Naive thymus-derived CD8-positive, alpha-beta T cell (primary cell): ENCODE data around the gene BRINP1. TPM values are rescaled to one million over a fixed set of nuclear protein-coding genes. Genes with fewer than 3 reads are reported as not detected.
"Not testable (repeated sequence)": the region's sequence is repeated elsewhere in the genome, so short reads cannot be mapped to it uniquely, and the experiment has no call there.

ENCODE experiments used
- ATAC-seq, 2 donors: fragments of 150-1000 bp; cut with Tn5 transposase in 1 of 2; sonication (Bioruptor Pico), chemical (Tn5 transposase) in 1 of 2; 1 replicate in 1 of 2; 2 replicates in 1 of 2; pipeline ENCODE4 v1.10.0; 2021; ENCODE audit warnings: mild to moderate bottlenecking in 2 of 2, moderate library complexity in 2 of 2
- POLR2A ChIA-PET: fragments of 350-600 bp; sonication (Branson Sonifier 250); formaldehyde crosslinking; loops from one replicate; lab custom pipeline; 2021; ENCODE audit warnings: antibody characterized with exemption; lab: Charles Lee
- DNase-seq, 10 donors: peaks; one replicate each; pipeline versions ENCODE4 v3.0.0 to v3.0.0-alpha.2; 2020 to 2022
- H3K27ac Mint-ChIP-seq, 10 donors: one replicate each; pipeline ENCODE4 v1.8.0; 2020 to 2022; ENCODE audit warnings: mild to moderate bottlenecking in 10 of 10, mixed read lengths in 10 of 10, moderate library complexity in 4 of 10, inconsistent platforms in 1 of 10
- H3K27me3 Mint-ChIP-seq, 5 donors: one replicate each; pipeline ENCODE4 v1.8.0; 2021 to 2022; ENCODE audit warnings: mixed read lengths in 5 of 5
- H3K36me3 Mint-ChIP-seq, 3 donors: one replicate each; pipeline ENCODE4 v1.8.0; 2020 to 2022; ENCODE audit warnings: mixed read lengths in 3 of 3, mild to moderate bottlenecking in 2 of 3, inconsistent platforms in 1 of 3
- H3K4me1 Mint-ChIP-seq, 4 donors: one replicate each; pipeline ENCODE4 v1.8.0; 2021 to 2022; ENCODE audit warnings: mixed read lengths in 4 of 4
- H3K4me3 Mint-ChIP-seq, 10 donors: one replicate each; pipeline ENCODE4 v1.8.0; 2020 to 2022; ENCODE audit warnings: mild to moderate bottlenecking in 10 of 10, mixed read lengths in 10 of 10, moderate library complexity in 6 of 10, inconsistent platforms in 1 of 10
- H3K9me3 Mint-ChIP-seq, 9 donors: one replicate each; pipeline ENCODE4 v1.8.0; 2020 to 2022; ENCODE audit warnings: mixed read lengths in 9 of 9, mild to moderate bottlenecking in 3 of 9, inconsistent platforms in 1 of 9, moderate library complexity in 1 of 9
- polyA plus RNA-seq, 3 donors: library from polyadenylated mRNA; unstranded; fragments of 300-500 nt; fragmentation: Illumina TruSeq; gene quantifications; one replicate each; pipeline ENCODE4 v1.2.3, GENCODE V29; 2021
- total RNA-seq, 8 experiments: library from RNA in 2 of 8; stranded (reverse) in 2 of 8; gene quantifications; one replicate each; pipeline ENCODE4 v1.2.3 and lab custom pipeline; 2021 to 2026

BRINP1 gene
- total and polyA plus RNA-seq, 5 experiments from 2014 or later: not detected

GRCh38 chr9:119215651-119216050 is 153.6 kb downstream of the BRINP1 start:
- no peak for DNase-seq
- POLR2A ChIA-PET: no interaction called here
- Mint-ChIP-seq H3K4me3 (no peak overlapping the region), H3K36me3 (no peaks in the 10 kb centered on the region), H3K9me3 (peaks cover 0 to 16% (median 4%) of the 10 kb centered on the region in 9 donors), H3K4me1 (no peaks in the 10 kb centered on the region), H3K27ac (no peak overlapping the region), H3K27me3 (peaks cover 0 to 3% (median 0%) of the 10 kb centered on the region in 5 donors)
- no peak for ATAC-seq

- Mint-ChIP-seq H3K4me1 (no peaks in the 10 kb centered on the region), H3K27me3 (peaks cover 0 to 3% (median 0%) of the 10 kb centered on the region in 5 donors)
Observed at GRCh38 chr9:119213471-119213870, 155.8 kb downstream of the BRINP1 start.

GRCh38 chr9:119197893-119198607 is 171.2 kb downstream of the BRINP1 start:
- Mint-ChIP-seq H3K9me3 (peaks cover 0 to 10% (median 4%) of the 10 kb centered on the region in 9 donors), H3K4me3 (no peak overlapping the region), H3K4me1 (no peaks in the 10 kb centered on the region), H3K27me3 (no peaks in the 10 kb centered on the region), H3K36me3 (no peaks in the 10 kb centered on the region), H3K27ac (no peak overlapping the region)
- no peak for DNase-seq
- POLR2A ChIA-PET: no interaction called here
- no peak for ATAC-seq

More at GRCh38 chr9:119213471-119213870, 155.8 kb downstream of the BRINP1 start:
- DNase-seq: no peak
- no peak overlapping the region for H3K4me3 Mint-ChIP-seq
- no peaks in the 10 kb centered on the region for H3K36me3 Mint-ChIP-seq
- H3K9me3 Mint-ChIP-seq: peaks cover 0 to 6% (median 2%) of the 10 kb centered on the region in 9 donors
- POLR2A ChIA-PET: no interaction called here
- ATAC-seq: no peak
- no peak overlapping the region for H3K27ac Mint-ChIP-seq

- no peaks in the 10 kb centered on the region for H3K4me1 Mint-ChIP-seq
- DNase-seq: no peak
- H3K27ac Mint-ChIP-seq: no peak overlapping the region
- H3K4me3 Mint-ChIP-seq: no peak overlapping the region
- peaks cover 0 to 21% (median 3%) of the 10 kb centered on the region in 9 donors for H3K9me3 Mint-ChIP-seq
- no peak for ATAC-seq
- no peaks in the 10 kb centered on the region for H3K36me3 Mint-ChIP-seq
- H3K27me3 Mint-ChIP-seq: no peaks in the 10 kb centered on the region
- POLR2A ChIA-PET: no interaction called here
Observed at GRCh38 chr9:119195521-119195920, 173.7 kb downstream of the BRINP1 start.

- Mint-ChIP-seq H3K27ac (no peak overlapping the region), H3K9me3 (peaks cover 0 to 34% (median 8%) of the 10 kb centered on the region in 9 donors), H3K36me3 (peaks cover 0 to 6% (median 0%) of the 10 kb centered on the region in 3 donors), H3K27me3 (peaks cover 0 to 19% (median 0%) of the 10 kb centered on the region in 5 donors), H3K4me1 (no peaks in the 10 kb centered on the region), H3K4me3 (no peak overlapping the region)
- ATAC-seq (no peak), DNase-seq (no peak)
- POLR2A ChIA-PET: no interaction called here
Observed at GRCh38 chr9:119185298-119185697, 183.9 kb downstream of the BRINP1 start.

- Mint-ChIP-seq H3K4me1 (no peaks in the 10 kb centered on the region), H3K27ac (no peak overlapping the region), H3K27me3 (peaks cover 0 to 19% (median 0%) of the 10 kb centered on the region in 5 donors), H3K4me3 (no peak overlapping the region), H3K36me3 (peaks cover 0 to 6% (median 0%) of the 10 kb centered on the region in 3 donors), H3K9me3 (peaks cover 0 to 34% (median 8%) of the 10 kb centered on the region in 9 donors)
- ATAC-seq (no peak), DNase-seq (no peak)
- POLR2A ChIA-PET: no interaction called here
Observed at GRCh38 chr9:119184265-119184936, 184.8 kb downstream of the BRINP1 start.

GRCh38 chr9:119181561-119181960 is 187.7 kb downstream of the BRINP1 start:
- POLR2A ChIA-PET: no interaction called here
- H3K27ac Mint-ChIP-seq: no peak overlapping the region
- DNase-seq (no peak), ATAC-seq (no peak)
- no peak overlapping the region for H3K4me3 Mint-ChIP-seq
- H3K4me1 Mint-ChIP-seq: peaks cover 0 to 2% (median 0%) of the 10 kb centered on the region in 4 donors
- H3K27me3 Mint-ChIP-seq: peaks cover 0 to 19% (median 0%) of the 10 kb centered on the region in 5 donors
- H3K9me3 Mint-ChIP-seq: peaks cover 0 to 23% (median 2%) of the 10 kb centered on the region in 9 donors
- peaks cover 0 to 6% (median 0%) of the 10 kb centered on the region in 3 donors for H3K36me3 Mint-ChIP-seq

GRCh38 chr9:119180897-119181296 is 188.3 kb downstream of the BRINP1 start:
- Mint-ChIP-seq H3K4me3 (no peak overlapping the region), H3K36me3 (peaks cover 0 to 6% (median 0%) of the 10 kb centered on the region in 3 donors), H3K27me3 (peaks cover 0 to 19% (median 0%) of the 10 kb centered on the region in 5 donors), H3K9me3 (peaks cover 0 to 23% (median 4%) of the 10 kb centered on the region in 9 donors), H3K4me1 (peaks cover 0 to 2% (median 0%) of the 10 kb centered on the region in 4 donors), H3K27ac (no peak overlapping the region)
- DNase-seq: no peak
- ATAC-seq: no peak
- POLR2A ChIA-PET: no interaction called here

- no peak for ATAC-seq
- Mint-ChIP-seq H3K36me3 (peaks cover 0 to 6% (median 0%) of the 10 kb centered on the region in 3 donors), H3K27ac (no peak overlapping the region), H3K4me3 (no peak overlapping the region), H3K4me1 (peaks cover 0 to 2% (median 0%) of the 10 kb centered on the region in 4 donors), H3K27me3 (peaks cover 0 to 15% (median 0%) of the 10 kb centered on the region in 5 donors), H3K9me3 (peaks cover 0 to 23% (median 4%) of the 10 kb centered on the region in 9 donors)
- POLR2A ChIA-PET: no interaction called here
- DNase-seq: no peak
Observed at GRCh38 chr9:119179701-119180100, 189.5 kb downstream of the BRINP1 start.

GRCh38 chr9:119177196-119177595 is 192.0 kb downstream of the BRINP1 start:
- H3K9me3 Mint-ChIP-seq: peaks cover 0 to 14% (median 0%) of the 10 kb centered on the region in 9 donors

GRCh38 chr9:119175581-119175980 is 193.7 kb downstream of the BRINP1 start:
- no peak overlapping the region for H3K27ac Mint-ChIP-seq
- DNase-seq: no peak
- no peaks in the 10 kb centered on the region for H3K36me3 Mint-ChIP-seq
- H3K4me1 Mint-ChIP-seq: peaks cover 0 to 2% (median 0%) of the 10 kb centered on the region in 4 donors
- POLR2A ChIA-PET: no interaction called here
- no peak overlapping the region for H3K4me3 Mint-ChIP-seq
- no peak for ATAC-seq
- peaks cover 0 to 2% (median 0%) of the 10 kb centered on the region in 5 donors for H3K27me3 Mint-ChIP-seq
- peaks cover 0 to 10% (median 0%) of the 10 kb centered on the region in 9 donors for H3K9me3 Mint-ChIP-seq

More at GRCh38 chr9:119177196-119177595, 192.0 kb downstream of the BRINP1 start:
- no peak overlapping the region for H3K27ac Mint-ChIP-seq
- POLR2A ChIA-PET: no interaction called here
- ATAC-seq: no peak
- DNase-seq: no peak
- H3K36me3 Mint-ChIP-seq: no peaks in the 10 kb centered on the region
- peaks cover 0 to 6% (median 0%) of the 10 kb centered on the region in 5 donors for H3K27me3 Mint-ChIP-seq
- peaks cover 0 to 2% (median 0%) of the 10 kb centered on the region in 4 donors for H3K4me1 Mint-ChIP-seq
- H3K4me3 Mint-ChIP-seq: no peak overlapping the region

- POLR2A ChIA-PET, H3K4me3 Mint-ChIP-seq, DNase-seq, H3K4me1 Mint-ChIP-seq, H3K36me3 Mint-ChIP-seq, ATAC-seq: not testable (repeated sequence)
- H3K27me3 Mint-ChIP-seq: peaks cover 4 to 19% (median 10%) of the 10 kb centered on the region in 5 donors
- H3K27ac Mint-ChIP-seq: peak overlapping the region in 1 of 10 donors; percentile 79
- H3K9me3 Mint-ChIP-seq: peaks cover 0 to 12% (median 5%) of the 10 kb centered on the region in 9 donors
Observed at GRCh38 chr9:119169222-119169621, 200.0 kb downstream of the BRINP1 start.

GRCh38 chr9:119167876-119168275 is 201.4 kb downstream of the BRINP1 start:
- POLR2A ChIA-PET: no interaction called here
- Mint-ChIP-seq H3K27me3 (peaks cover 4 to 19% (median 10%) of the 10 kb centered on the region in 5 donors), H3K27ac (no peak overlapping the region), H3K4me3 (no peak overlapping the region), H3K9me3 (peaks cover 0 to 15% (median 5%) of the 10 kb centered on the region in 9 donors), H3K4me1 (no peaks in the 10 kb centered on the region), H3K36me3 (peaks cover 0 to 5% (median 0%) of the 10 kb centered on the region in 3 donors)
- no peak for DNase-seq
- no peak for ATAC-seq
